ENCODE measurements around the gene SYTL3.
"Not testable (repeated sequence)": the region's sequence is repeated elsewhere in the genome, so short reads cannot be mapped to it uniquely, and the experiment has no call there.

Gene SYTL3

GRCh38 chr6:158701268-158701667 is 51.4 kb downstream of the SYTL3 start:
- DNase-seq: not testable (repeated sequence)

GRCh38 chr6:158703111-158703836 is 53.4 kb downstream of the SYTL3 start:
- DNase-seq: no peak

- no peak for DNase-seq
These were observed 54.3 kb downstream of the SYTL3 start for GRCh38 chr6:158703837-158704822.

GRCh38 chr6:158705386-158706126 is 55.7 kb downstream of the SYTL3 start:
- no peak for DNase-seq

GRCh38 chr6:158706369-158706982 is 56.6 kb downstream of the SYTL3 start:
- no peak for DNase-seq

GRCh38 chr6:158707120-158707820 is 57.4 kb downstream of the SYTL3 start:
- no peak for DNase-seq

- no peak for DNase-seq
These were observed 58.0 kb downstream of the SYTL3 start for GRCh38 chr6:158707821-158708195.

GRCh38 chr6:158708239-158708638 is 58.4 kb downstream of the SYTL3 start:
- no peak for DNase-seq

- DNase-seq: no peak
These were observed 60.0 kb downstream of the SYTL3 start for GRCh38 chr6:158709809-158710208.

GRCh38 chr6:158711264-158711663 is 61.4 kb downstream of the SYTL3 start:
- no peak for DNase-seq

- DNase-seq: no peak
These were observed 63.6 kb downstream of the SYTL3 start for GRCh38 chr6:158713469-158713868.

- no peak for DNase-seq
These were observed 64.9 kb downstream of the SYTL3 start for GRCh38 chr6:158714706-158715105.

GRCh38 chr6:158715330-158716311 is 65.8 kb downstream of the SYTL3 start:
- DNase-seq: no peak

- no peak for DNase-seq
These were observed 67.8 kb downstream of the SYTL3 start for GRCh38 chr6:158717341-158718330.

- DNase-seq: no peak
These were observed 68.7 kb downstream of the SYTL3 start for GRCh38 chr6:158718461-158719046.

- DNase-seq: no peak
These were observed 72.4 kb downstream of the SYTL3 start for GRCh38 chr6:158722176-158722729.

GRCh38 chr6:158725704-158726103 is 75.8 kb downstream of the SYTL3 start:
- no peak for DNase-seq

- DNase-seq: no peak
These were observed 80.2 kb downstream of the SYTL3 start for GRCh38 chr6:158729906-158730540.

All from NCI-H2081 treated with DMSO at 0.1 percent for 48 hours (cell line).